Stimulated activated CD8-positive, alpha-beta memory T cell treated with anti-CD3 and anti-CD28 coated beads, Interleukin-2, amount 100 ng/mL, for 1 hour (primary cell): Measurements from ENCODE around the gene PGAM5.
A peak's percentile ranks its signal among the peaks of the same experiment; 100 is the strongest.
"Not testable (repeated sequence)": the region's sequence is repeated elsewhere in the genome, so short reads cannot be mapped to it uniquely, and the experiment has no call there.

Experiments
- DNase-seq, 2 donors: peaks; one replicate each; pipeline ENCODE4 v3.0.0-alpha.2; 2020; ENCODE audit warnings: low read depth in 2 of 2

The PGAM5 gene

GRCh38 chr12:132747896-132748295 lies 37.3 kb downstream of the PGAM5 start:
- no peak for DNase-seq

GRCh38 chr12:132748319-132748718 lies 37.7 kb downstream of the PGAM5 start:
- DNase-seq = no peak

GRCh38 chr12:132753670-132754069 lies 43.0 kb downstream of the PGAM5 start:
- DNase-seq = not testable (repeated sequence)

- no peak for DNase-seq
Measured at GRCh38 chr12:132754160-132754932, 43.7 kb downstream of the PGAM5 start.

- not testable (repeated sequence) for DNase-seq
Measured at GRCh38 chr12:132758825-132759224, 48.2 kb downstream of the PGAM5 start.

- DNase-seq = no peak
Measured at GRCh38 chr12:132759359-132759758, 48.7 kb downstream of the PGAM5 start.

- peak; percentile 42 to 67 for DNase-seq
Measured at GRCh38 chr12:132761032-132761920, 50.6 kb downstream of the PGAM5 start, which contains the start of gene ANKLE2. Gene ANKLE2, minus strand, starts transcription at chr12:132761832. Its CDS starts 34 bp downstream, at chr12:132761798.

GRCh38 chr12:132761921-132762583 lies 51.4 kb downstream of the PGAM5 start:
- peak; percentile 60 to 76 for DNase-seq

- no peak for DNase-seq
Measured at GRCh38 chr12:132764231-132764630, 53.6 kb downstream of the PGAM5 start.

- no peak for DNase-seq
Measured at GRCh38 chr12:132765361-132765760, 54.7 kb downstream of the PGAM5 start.

- DNase-seq = no peak
Measured at GRCh38 chr12:132766380-132767085, 55.9 kb downstream of the PGAM5 start.

GRCh38 chr12:132771126-132771838 lies 60.6 kb downstream of the PGAM5 start:
- DNase-seq = peak in 1 of 2 donors; percentile 16
